Adrenal gland (tissue), 5 donors: ENCODE measurements around the gene LRRC9.
"Not testable (repeated sequence)": the region's sequence is repeated elsewhere in the genome, so short reads cannot be mapped to it uniquely, and the experiment has no call there.

Experiments
- CTCF ChIP-seq, 6 experiments: fragments of 450-650 bp in 4 of 6; fragments of 200-600 bp in 2 of 6; sonication (generic) in 1 of 6; IDR thresholded peaks; 1 replicate in 5 of 6; 2 replicates in 1 of 6; pipeline versions ENCODE4 v1.5.1 to v1.8.0; 2016 to 2021; ENCODE audit warnings: antibody characterized with exemption in 6 of 6, mild to moderate bottlenecking in 2 of 6, moderate library complexity in 1 of 6
- POLR2A ChIP-seq, 2 donors: fragments of 450-650 bp; IDR thresholded peaks; one replicate each; pipeline ENCODE4 v1.6.1; 2017; ENCODE audit warnings: antibody characterized with exemption in 2 of 2, mild to moderate bottlenecking in 2 of 2, moderate library complexity in 1 of 2
- donor health status: DM: no; HTN: no; CAD: no.

- TF ChIP-seq POLR2A, CTCF (IDR thresholded peaks at IDR 0.05): not testable (repeated sequence)
These were observed 128.0 kb downstream of the LRRC9 start for GRCh38 chr14:60047976-60048375.
